Kidney epithelial cell (primary cell): ENCODE results near the gene HIF1AN. TPM values are rescaled to one million over a fixed set of nuclear protein-coding genes. Genes with fewer than 3 reads are reported as not detected.
A peak's percentile ranks its signal among the peaks of the same experiment; 100 is the strongest.

Source experiments
- DNase-seq: peaks from one replicate; pipeline ENCODE4 v3.0.0-alpha.2; 2010; ENCODE audit warnings: low read depth
- H3K27me3 ChIP-seq: 2 replicates; pipeline ENCODE4 v1.6.0; 2011; ENCODE audit warnings: low read length; ENCODE audit not compliant: control insufficient read depth, insufficient read depth
- H3K36me3 ChIP-seq: 2 replicates; pipeline ENCODE4 v1.5.1; 2011; ENCODE audit warnings: low read length; ENCODE audit not compliant: control insufficient read depth, insufficient read depth
- H3K4me3 ChIP-seq: 2 replicates; pipeline ENCODE4 v1.5.1; 2011; ENCODE audit warnings: low read depth, mild to moderate bottlenecking, control low read depth, low read length
- CTCF ChIP-seq: IDR thresholded peaks from 2 replicates; pipeline ENCODE4 v1.5.1; 2011; ENCODE audit warnings: mild to moderate bottlenecking, moderate library complexity, low read length, control low read depth, inconsistent platforms; ENCODE audit not compliant: insufficient read depth, poor library complexity, severe bottlenecking
- total RNA-seq: library from RNA; depleted of rRNA; stranded (reverse); fragments of >200 nt; gene quantifications from 2 replicates; pipeline ENCODE4 v1.2.3, GENCODE V29; 2015

The HIF1AN gene
- total RNA-seq, 1 donor from 2014 or later = 11.4 TPM

GRCh38 chr10:100537475-100537874 lies 1.7 kb downstream of the HIF1AN start:
- no peaks in the 10 kb centered on the region for H3K36me3 ChIP-seq
- no peak for DNase-seq
- no peak overlapping the region for H3K4me3 ChIP-seq
- H3K27me3 ChIP-seq = no peaks in the 10 kb centered on the region
- no peak for TF ChIP-seq CTCF

- TF ChIP-seq CTCF = no peak
- Histone ChIP-seq H3K36me3 (no peaks in the 10 kb centered on the region), H3K4me3 (no peak overlapping the region), H3K27me3 (no peaks in the 10 kb centered on the region)
- DNase-seq = no peak
Measured at GRCh38 chr10:100544950-100545349, 9.2 kb downstream of the HIF1AN start.

GRCh38 chr10:100551196-100551595 lies 15.5 kb downstream of the HIF1AN start:
- H3K27me3 ChIP-seq = no peaks in the 10 kb centered on the region
- no peaks in the 10 kb centered on the region for H3K36me3 ChIP-seq
- no peak overlapping the region for H3K4me3 ChIP-seq
- no peak for DNase-seq
- no peak for TF ChIP-seq CTCF

GRCh38 chr10:100551738-100552137 lies 16.0 kb downstream of the HIF1AN start:
- H3K36me3 ChIP-seq = no peaks in the 10 kb centered on the region
- no peak for DNase-seq
- TF ChIP-seq CTCF = no peak
- H3K27me3 ChIP-seq = no peaks in the 10 kb centered on the region
- no peak overlapping the region for H3K4me3 ChIP-seq

GRCh38 chr10:100553929-100554328 lies 18.2 kb downstream of the HIF1AN start:
- H3K36me3 ChIP-seq = no peaks in the 10 kb centered on the region
- no peak for TF ChIP-seq CTCF
- no peak overlapping the region for H3K4me3 ChIP-seq
- H3K27me3 ChIP-seq = no peaks in the 10 kb centered on the region
- DNase-seq = no peak

- DNase-seq = peak; percentile 51
- H3K36me3 ChIP-seq = no peaks in the 10 kb centered on the region
- no peak for TF ChIP-seq CTCF
- no peak overlapping the region for H3K4me3 ChIP-seq
- no peaks in the 10 kb centered on the region for H3K27me3 ChIP-seq
Measured at GRCh38 chr10:100554902-100555301, 19.2 kb downstream of the HIF1AN start.
